SK-N-SH (cell line): Measurements from ENCODE around the gene FXR2. TPM values are rescaled to one million over a fixed set of nuclear protein-coding genes. Genes with fewer than 3 reads are reported as not detected.

ENCODE experiments used
- CTCF ChIA-PET: fragments of 300-600, 350-600 bp; formaldehyde crosslinking; extraction: SDS; loops from one replicate; lab custom pipeline; 2021; lab: Yijun Ruan, JAX
- POLR2A ChIA-PET: fragments of 350-600 bp; sonication (Branson Sonifier 250); formaldehyde crosslinking; extraction: SDS; loops from one replicate; lab custom pipeline; 2020; ENCODE audit warnings: antibody characterized with exemption, inconsistent platforms; lab: Yijun Ruan, JAX
- DNase-seq: peaks from one replicate; pipeline ENCODE4 v3.0.0; 2012
- H2AFZ ChIP-seq: fragments of 200-600 bp; sonication (generic); 2 replicates; pipeline ENCODE4 v1.8.1; 2016; ENCODE audit warnings: antibody characterized with exemption, mild to moderate bottlenecking, low read depth
- H3F3A ChIP-seq: fragments of 200-600 bp; sonication (generic); replicated peaks from 2 replicates; pipeline ENCODE3; 2016; ENCODE audit warnings: antibody characterized with exemption, mild to moderate bottlenecking; ENCODE audit not compliant: insufficient read depth
- H3K27ac ChIP-seq, 2 experiments: fragments of 200-500 bp in 1 of 2; fragments of 200-600 bp in 1 of 2; sonication (Bioruptor generic) in 1 of 2; sonication (generic), shearing (Covaris generic) in 1 of 2; 2 replicates each; pipeline versions ENCODE4 v1.5.1 to v1.6.1; 2014 to 2016; ENCODE audit warnings: low read depth in 2 of 2, inconsistent platforms in 1 of 2, low read length in 1 of 2, mild to moderate bottlenecking in 1 of 2, mixed read lengths in 1 of 2
- H3K27me3 ChIP-seq: fragments of 200-600 bp; sonication (generic), shearing (Covaris generic); 2 replicates; pipeline ENCODE4 v1.6.1; 2016; ENCODE audit warnings: mixed run types; ENCODE audit not compliant: insufficient read depth
- H3K36me3 ChIP-seq, 2 experiments: fragments of 200-500 bp in 1 of 2; fragments of 200-600 bp in 1 of 2; sonication (Bioruptor generic) in 1 of 2; sonication (generic) in 1 of 2; replicated peaks in 1 of 2; 2 replicates each; pipeline versions ENCODE3 to v1.5.1; 2014 to 2016; ENCODE audit warnings: low read length in 1 of 2, mild to moderate bottlenecking in 1 of 2; ENCODE audit not compliant: insufficient read depth in 2 of 2, control insufficient read depth in 1 of 2
- H3K4me1 ChIP-seq, 2 experiments: fragments of 200-500 bp in 1 of 2; fragments of 200-600 bp in 1 of 2; sonication (Bioruptor generic) in 1 of 2; sonication (generic), shearing (Covaris generic) in 1 of 2; 2 replicates each; pipeline versions ENCODE4 v1.5.1 to v1.6.1; 2014 to 2016; ENCODE audit warnings: low read depth in 1 of 2, low read length in 1 of 2, mixed run types in 1 of 2; ENCODE audit not compliant: insufficient read depth in 2 of 2, control insufficient read depth in 1 of 2
- H3K4me2 ChIP-seq: fragments of 200-600 bp; sonication (generic), shearing (Covaris generic); 2 replicates; pipeline ENCODE4 v1.6.1; 2017; ENCODE audit warnings: mixed run types
- H3K4me3 ChIP-seq, 2 experiments: fragments of 200-500 bp in 1 of 2; fragments of 200-600 bp in 1 of 2; sonication (Bioruptor generic) in 1 of 2; sonication (generic), shearing (Covaris generic) in 1 of 2; 2 replicates each; pipeline versions ENCODE4 v1.5.1 to v1.8.1; 2014 to 2016; ENCODE audit warnings: low read depth in 2 of 2, inconsistent platforms in 1 of 2, low read length in 1 of 2, mild to moderate bottlenecking in 1 of 2, mixed read lengths in 1 of 2, moderate library complexity in 1 of 2
- H3K79me2 ChIP-seq: fragments of 200-600 bp; sonication (generic); 2 replicates; pipeline ENCODE4 v1.8.1; 2017; ENCODE audit warnings: mild to moderate bottlenecking; ENCODE audit not compliant: insufficient read depth
- H3K9ac ChIP-seq: fragments of 200-600 bp; sonication (generic); 2 replicates; pipeline ENCODE4 v1.6.1; 2017; ENCODE audit warnings: mixed run types
- H3K9me2 ChIP-seq: fragments of 200-600 bp; sonication (generic); 2 replicates; pipeline ENCODE4 v1.6.1; 2017; ENCODE audit warnings: mixed run types
- H3K9me3 ChIP-seq: fragments of 200-600 bp; sonication (generic); 2 replicates; pipeline ENCODE4 v1.6.1; 2017; ENCODE audit warnings: mixed run types, mild to moderate bottlenecking, moderate library complexity
- H4K20me1 ChIP-seq: fragments of 200-600 bp; sonication (generic); 2 replicates; pipeline ENCODE4 v1.6.1; 2017; ENCODE audit warnings: mild to moderate bottlenecking, mixed run types; ENCODE audit not compliant: insufficient read depth
- CHD2 ChIP-seq: fragments of 150-350 bp; IDR thresholded peaks from 2 replicates; pipeline ENCODE4 v1.6.1; 2018; ENCODE audit warnings: low read length; ENCODE audit not compliant: partially characterized antibody
- CTCF ChIP-seq: fragments of 200-600 bp; sonication (generic); IDR thresholded peaks from 2 replicates; pipeline ENCODE4 v1.6.1; 2017; ENCODE audit warnings: antibody characterized with exemption, mild to moderate bottlenecking, moderate library complexity
- FOSL2 ChIP-seq: IDR thresholded peaks from 2 replicates; pipeline ENCODE4 v1.4.0; 2012; ENCODE audit warnings: low read depth, mild to moderate bottlenecking, moderate library complexity, borderline replicate concordance
- GABPA ChIP-seq: IDR thresholded peaks from 2 replicates; pipeline ENCODE4 v1.4.0; 2012; ENCODE audit warnings: low read depth, mild to moderate bottlenecking
- JUND ChIP-seq: IDR thresholded peaks from 2 replicates; pipeline ENCODE4 v1.4.0; 2012
- MAX ChIP-seq: IDR thresholded peaks from 2 replicates; pipeline ENCODE4 v1.4.0; 2012; ENCODE audit warnings: low read depth
- MEF2A ChIP-seq: IDR thresholded peaks from 2 replicates; pipeline ENCODE4 v1.4.0; 2012; ENCODE audit warnings: low read depth, borderline replicate concordance
- MXI1 ChIP-seq: IDR thresholded peaks from 2 replicates; pipeline ENCODE4 v1.6.1; 2012; ENCODE audit warnings: mild to moderate bottlenecking, low read depth, low read length, improper control_type of control experiment
- NFIC ChIP-seq: IDR thresholded peaks from 2 replicates; pipeline ENCODE4 v1.4.0; 2012; ENCODE audit warnings: borderline replicate concordance
- NRF1 ChIP-seq: IDR thresholded peaks from 2 replicates; pipeline ENCODE4 v1.6.1; 2012; ENCODE audit warnings: low read depth, mild to moderate bottlenecking, low read length
- POLR2AphosphoS5 ChIP-seq: IDR thresholded peaks from 2 replicates; pipeline ENCODE4 v1.6.1; 2012; ENCODE audit warnings: low read depth, low read length
- RCOR1 ChIP-seq: fragments of 150-350 bp; IDR thresholded peaks from 2 replicates; pipeline ENCODE4 v1.6.1; 2017; ENCODE audit warnings: antibody characterized with exemption, low read length
- REST ChIP-seq: IDR thresholded peaks from 2 replicates; pipeline ENCODE4 v1.6.1; 2012; ENCODE audit warnings: mild to moderate bottlenecking, low read depth, low read length, moderate library complexity
- RFX5 ChIP-seq: IDR thresholded peaks from 2 replicates; pipeline ENCODE4 v1.6.1; 2012; ENCODE audit warnings: mild to moderate bottlenecking, improper control_type of control experiment, low read length
- SMC3 ChIP-seq: IDR thresholded peaks from 2 replicates; pipeline ENCODE4 v1.6.1; 2012; ENCODE audit warnings: low read depth, low read length, improper control_type of control experiment
- TCF12 ChIP-seq: IDR thresholded peaks from 2 replicates; pipeline ENCODE4 v1.4.0; 2012
- USF1 ChIP-seq: IDR thresholded peaks from 2 replicates; pipeline ENCODE4 v1.4.0; 2012; ENCODE audit warnings: low read depth, borderline replicate concordance
- USF2 ChIP-seq: fragments of 150-350 bp; IDR thresholded peaks from 2 replicates; pipeline ENCODE4 v1.6.1; 2017; ENCODE audit warnings: antibody characterized with exemption, low read length, low read depth, borderline replicate concordance
- YY1 ChIP-seq: IDR thresholded peaks from 2 replicates; pipeline ENCODE4 v1.4.0; 2012; ENCODE audit warnings: low read depth, mild to moderate bottlenecking
- WGBS: methylation state at CpG from one replicate; pipeline ENCODE4 v1.1.6; 2017; ENCODE audit warnings: low lambda C conversion rate; 5-methylcytosine and 5-hydroxymethylcytosine counted together
- polyA plus RNA-seq, 3 experiments: library from polyadenylated mRNA; depleted of rRNA; stranded (reverse); fragments of >200 nt; gene quantifications; 2 replicates each; pipeline ENCODE4 v1.2.3, GENCODE V29; 2012

Gene FXR2
- polyA plus RNA-seq, 1 of the 3 experiments (the other 2 are of a cell fraction) = 56.4 TPM

GRCh38 chr17:7561589-7562207 lies 53.0 kb downstream of the FXR2 start, which contains the start of gene SENP3 (continued):
- no peak for TF ChIP-seq REST
- no peak for TF ChIP-seq RFX5
- no peak for TF ChIP-seq CTCF
- TF ChIP-seq GABPA = peak; percentile 71
- TF ChIP-seq MEF2A = no peak
- TF ChIP-seq RCOR1 = no peak
- TF ChIP-seq, all 33 proteins: peak for 10

GRCh38 chr17:7561028-7561575 lies 53.6 kb downstream of the FXR2 start:
- H3K4me2 ChIP-seq = peak overlapping the region; percentile 92
- H3F3A ChIP-seq = peaks cover 8% of the 10 kb centered on the region
- H3K4me1 ChIP-seq = peaks cover 17 to 54% of the 10 kb centered on the region in 2 experiments
- DNase-seq = peak; percentile 93
- ChIA-PET CTCF (interaction anchor here (0.6 to 10.7 kb wide), 75 partner anchors 11 to 516 kb away, joined by 3 to 236 read pairs (median 5); partner anchors contain the start of genes ACAP1, CTDNEP1, GABARAP and KCTD11), POLR2A (interaction anchor here (0.7 to 2.7 kb wide), 6 partner anchors 12 to 205 kb away, joined by 3 to 7 read pairs (median 4); partner anchors contain the start of genes FGF11, MPDU1 and TNFSF12)
- H4K20me1 ChIP-seq = no peaks in the 10 kb centered on the region
- peak overlapping the region; percentile 85 for H2AFZ ChIP-seq
- H3K9me3 ChIP-seq = no peaks in the 10 kb centered on the region
- H3K9me2 ChIP-seq = no peaks in the 10 kb centered on the region
- H3K4me3 ChIP-seq = peak overlapping the region; percentile 88 to 90
- peak overlapping the region; percentile 93 for H3K9ac ChIP-seq
- H3K79me2 ChIP-seq = peaks cover 44% of the 10 kb centered on the region
- no peaks in the 10 kb centered on the region for H3K27me3 ChIP-seq
- H3K27ac ChIP-seq = peak overlapping the region; percentile 85 to 88
- 2% methylated on average over 31 of the region's 32 CpGs for WGBS
- H3K36me3 ChIP-seq = peaks cover 23 to 24% of the 10 kb centered on the region in 2 experiments
- TF ChIP-seq USF2 (no peak), MAX (peak; percentile 59), SMC3 (peak; percentile 70), YY1 (no peak), MEF2A (no peak), TCF12 (no peak; the same call in 1 of the 2 replicates), POLR2AphosphoS5 (no peak), REST (no peak; the same call in 1 of the 2 replicates), MXI1 (no peak), USF1 (no peak), CHD2 (peak; percentile 40), NFIC (peak; percentile 70), JUND (no peak), FOSL2 (no peak), NRF1 (no peak)
